Glutamatergic neuron (in vitro differentiated cells): ENCODE results near the gene OR10T2. TPM values are rescaled to one million over a fixed set of nuclear protein-coding genes. Genes with fewer than 3 reads are reported as not detected.
"Not testable (repeated sequence)": the region's sequence is repeated elsewhere in the genome, so short reads cannot be mapped to it uniquely, and the experiment has no call there.

Experiments used
- DNase-seq: peaks from one replicate; pipeline ENCODE4 v3.0.0; 2022
- H3K27ac Mint-ChIP-seq: one replicate; pipeline ENCODE4 v1.8.0; 2020; ENCODE audit warnings: mild to moderate bottlenecking, mixed read lengths, inconsistent platforms; ENCODE audit not compliant: unreplicated experiment
- H3K27me3 Mint-ChIP-seq: one replicate; pipeline ENCODE4 v1.8.0; 2020; ENCODE audit warnings: mild to moderate bottlenecking, moderate library complexity, mixed read lengths, inconsistent platforms; ENCODE audit not compliant: unreplicated experiment
- H3K36me3 Mint-ChIP-seq: one replicate; pipeline ENCODE4 v1.8.0; 2020; ENCODE audit warnings: mild to moderate bottlenecking, mixed read lengths, inconsistent platforms; ENCODE audit not compliant: unreplicated experiment
- H3K4me1 Mint-ChIP-seq: one replicate; pipeline ENCODE4 v1.8.0; 2020; ENCODE audit warnings: mild to moderate bottlenecking, low read depth, mixed read lengths, inconsistent platforms; ENCODE audit not compliant: unreplicated experiment
- H3K4me3 Mint-ChIP-seq: one replicate; pipeline ENCODE4 v1.8.0; 2020; ENCODE audit warnings: mild to moderate bottlenecking, mixed read lengths, inconsistent platforms; ENCODE audit not compliant: unreplicated experiment
- H3K9me3 Mint-ChIP-seq: one replicate; pipeline ENCODE4 v1.8.0; 2020; ENCODE audit warnings: mild to moderate bottlenecking, moderate library complexity, mixed read lengths, inconsistent platforms; ENCODE audit not compliant: unreplicated experiment
- total RNA-seq: library from RNA; stranded (reverse); fragmentation: NEBNext Ultra II Directional; extraction: Animal tissue kit (Norgen Biotek cat#: 25700); gene quantifications from one replicate; pipeline ENCODE4 v1.2.1, GENCODE V29; 2021; ENCODE audit not compliant: unreplicated experiment
- TF ChIP-seq, protein P1 (sequence below): fragments of 200-600 bp; sonication (generic); IDR thresholded peaks from one replicate; pipeline ENCODE4 v1.5.0; 2021; ENCODE audit not compliant: partially characterized antibody, unreplicated experiment

Gene OR10T2
- total RNA-seq, 1 donor from 2014 or later = not detected

DNA sequence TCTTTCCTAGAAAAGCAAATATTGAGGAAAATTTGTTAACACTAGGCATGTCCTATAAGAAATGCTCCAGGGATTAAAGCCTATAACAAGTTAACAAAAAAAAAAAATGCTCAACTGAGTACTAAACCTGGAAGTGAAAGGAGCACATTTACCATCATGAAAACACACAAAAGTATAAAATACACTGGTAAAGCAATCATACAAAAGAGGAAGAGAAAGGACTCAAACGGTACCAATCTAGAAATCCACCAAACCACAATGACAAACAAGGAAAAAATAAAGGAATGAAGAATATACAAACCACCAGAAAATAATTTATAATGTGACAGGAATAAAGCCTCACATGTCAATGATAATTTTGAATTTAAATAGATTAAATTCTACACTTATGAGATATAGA lies 24.4 kb downstream of the OR10T2 start:
- DNase-seq = no peak
- H3K27me3 Mint-ChIP-seq = peaks cover 4% of the 10 kb centered on the region
- no peaks in the 10 kb centered on the region for H3K4me1 Mint-ChIP-seq
- peaks cover 4% of the 10 kb centered on the region for H3K36me3 Mint-ChIP-seq
- H3K4me3 Mint-ChIP-seq = no peak overlapping the region
- H3K9me3 Mint-ChIP-seq = peaks cover 5% of the 10 kb centered on the region
- no peak overlapping the region for H3K27ac Mint-ChIP-seq
- TF ChIP-seq, protein P1, sequence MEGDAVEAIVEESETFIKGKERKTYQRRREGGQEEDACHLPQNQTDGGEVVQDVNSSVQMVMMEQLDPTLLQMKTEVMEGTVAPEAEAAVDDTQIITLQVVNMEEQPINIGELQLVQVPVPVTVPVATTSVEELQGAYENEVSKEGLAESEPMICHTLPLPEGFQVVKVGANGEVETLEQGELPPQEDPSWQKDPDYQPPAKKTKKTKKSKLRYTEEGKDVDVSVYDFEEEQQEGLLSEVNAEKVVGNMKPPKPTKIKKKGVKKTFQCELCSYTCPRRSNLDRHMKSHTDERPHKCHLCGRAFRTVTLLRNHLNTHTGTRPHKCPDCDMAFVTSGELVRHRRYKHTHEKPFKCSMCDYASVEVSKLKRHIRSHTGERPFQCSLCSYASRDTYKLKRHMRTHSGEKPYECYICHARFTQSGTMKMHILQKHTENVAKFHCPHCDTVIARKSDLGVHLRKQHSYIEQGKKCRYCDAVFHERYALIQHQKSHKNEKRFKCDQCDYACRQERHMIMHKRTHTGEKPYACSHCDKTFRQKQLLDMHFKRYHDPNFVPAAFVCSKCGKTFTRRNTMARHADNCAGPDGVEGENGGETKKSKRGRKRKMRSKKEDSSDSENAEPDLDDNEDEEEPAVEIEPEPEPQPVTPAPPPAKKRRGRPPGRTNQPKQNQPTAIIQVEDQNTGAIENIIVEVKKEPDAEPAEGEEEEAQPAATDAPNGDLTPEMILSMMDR = no peak

DNA sequence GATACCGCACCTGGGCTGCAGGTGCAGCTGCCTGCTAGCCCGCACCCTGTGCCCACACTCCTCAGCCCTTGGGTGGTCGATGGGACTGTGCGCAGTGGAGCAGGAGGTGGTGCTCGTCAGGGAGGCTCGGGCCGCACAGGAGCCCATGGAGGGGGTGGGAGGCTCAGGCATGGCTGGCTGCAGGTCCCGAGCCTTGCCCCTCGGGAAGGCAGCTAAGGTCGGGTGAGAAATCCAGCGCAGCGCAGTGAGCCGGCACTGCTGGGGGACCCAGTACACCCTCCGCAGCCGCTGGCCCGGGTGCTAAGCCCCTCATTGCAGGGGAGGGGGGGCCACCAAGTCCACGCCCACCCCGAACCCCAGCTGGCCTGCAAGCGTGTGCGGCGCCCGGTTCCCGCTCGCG lies 25.2 kb downstream of the OR10T2 start:
- not testable (repeated sequence) for H3K9me3 Mint-ChIP-seq, H3K4me3 Mint-ChIP-seq, H3K27ac Mint-ChIP-seq, DNase-seq, H3K27me3 Mint-ChIP-seq, H3K36me3 Mint-ChIP-seq, H3K4me1 Mint-ChIP-seq

DNA sequence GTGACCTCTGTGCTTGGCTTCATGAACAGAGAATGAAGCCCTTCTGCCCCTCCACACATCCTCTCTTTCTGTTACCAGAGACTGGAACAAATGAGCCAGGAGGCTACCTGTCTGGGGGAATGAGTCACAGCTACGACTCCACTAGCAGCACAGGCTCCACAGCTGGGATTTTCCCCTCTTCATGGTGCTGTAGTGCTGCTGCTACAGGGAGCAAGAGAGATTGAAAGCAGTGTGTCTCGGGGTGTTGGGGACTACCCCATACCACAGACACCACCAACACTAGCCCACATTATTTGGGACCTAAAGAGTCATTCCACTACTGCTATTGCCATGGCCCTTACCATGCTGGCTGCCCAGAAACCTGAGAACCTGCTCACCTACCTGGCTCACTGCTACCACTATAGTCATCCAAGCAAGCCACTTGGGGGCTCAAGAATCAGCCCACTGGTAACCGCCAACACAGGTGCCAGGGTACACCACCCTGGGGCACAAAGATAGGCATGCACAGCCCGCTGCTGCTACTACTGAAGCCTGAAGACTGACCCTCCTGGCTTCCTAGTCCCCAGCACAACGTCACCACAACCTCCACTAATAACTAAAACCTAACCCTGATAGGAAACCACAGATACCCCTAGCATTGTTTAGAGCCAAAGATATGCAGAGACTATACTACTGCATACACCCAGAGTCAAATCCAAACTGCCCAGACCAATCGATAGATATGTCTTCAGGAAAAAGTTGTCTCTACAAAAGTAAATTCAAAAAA lies 27.9 kb downstream of the OR10T2 start:
- no peak overlapping the region for H3K4me3 Mint-ChIP-seq
- no peak for DNase-seq
- H3K27me3 Mint-ChIP-seq = peaks cover 4% of the 10 kb centered on the region
- TF ChIP-seq, protein P1 = no peak
- no peaks in the 10 kb centered on the region for H3K4me1 Mint-ChIP-seq
- H3K27ac Mint-ChIP-seq = no peak overlapping the region
- peaks cover 7% of the 10 kb centered on the region for H3K9me3 Mint-ChIP-seq
- peaks cover 5% of the 10 kb centered on the region for H3K36me3 Mint-ChIP-seq

DNA sequence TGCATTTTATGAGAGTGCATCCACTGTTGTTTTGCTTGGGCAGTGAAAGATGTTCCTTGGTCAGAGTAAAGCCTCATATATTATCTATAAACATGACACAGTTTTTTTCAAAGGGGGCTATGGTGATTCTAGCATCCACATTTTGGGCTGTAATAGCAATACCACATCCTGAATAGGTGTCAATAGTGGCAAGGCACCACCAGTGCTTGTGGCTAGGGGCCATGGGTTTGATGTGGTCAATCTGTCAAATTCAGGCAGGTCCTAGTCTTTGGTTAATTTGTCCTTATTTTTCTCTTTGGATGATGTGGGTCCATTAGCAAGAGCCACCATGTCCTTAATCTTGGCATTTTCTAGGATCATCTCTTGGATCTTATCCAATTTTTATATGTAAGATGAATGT lies 32.5 kb downstream of the OR10T2 start:
- H3K36me3 Mint-ChIP-seq = peaks cover 5% of the 10 kb centered on the region
- TF ChIP-seq, protein P1 = no peak
- no peak for DNase-seq

DNA sequence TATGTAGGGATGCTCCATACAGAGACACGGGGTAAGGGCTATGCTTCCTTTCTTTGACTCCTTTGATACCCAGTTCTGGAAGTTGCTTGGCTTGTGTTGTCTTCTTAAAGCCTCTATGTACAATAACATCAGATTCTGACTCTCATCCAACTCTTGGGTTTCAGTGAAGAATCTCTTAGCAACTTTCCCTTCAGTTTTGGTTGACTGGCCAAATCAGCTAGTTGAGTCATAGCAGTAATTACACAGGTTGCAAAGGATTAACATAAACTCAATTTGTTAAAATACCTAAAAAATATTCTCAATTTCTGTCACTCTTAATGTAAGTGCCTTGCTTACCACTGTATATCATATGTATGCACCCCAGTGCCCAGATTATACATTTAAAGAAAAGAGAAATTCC lies 36.3 kb downstream of the OR10T2 start:
- no peaks in the 10 kb centered on the region for H3K4me1 Mint-ChIP-seq
- peaks cover 2% of the 10 kb centered on the region for H3K27me3 Mint-ChIP-seq

More for the DNA sequence above, 32.5 kb downstream of the OR10T2 start:
- Mint-ChIP-seq H3K27ac (no peak overlapping the region), H3K9me3 (peaks cover 6% of the 10 kb centered on the region), H3K4me1 (no peaks in the 10 kb centered on the region), H3K27me3 (peaks cover 4% of the 10 kb centered on the region), H3K4me3 (no peak overlapping the region)

More for the DNA sequence above, 36.3 kb downstream of the OR10T2 start:
- Mint-ChIP-seq H3K36me3 (peaks cover 5% of the 10 kb centered on the region), H3K27ac (no peak overlapping the region), H3K4me3 (no peak overlapping the region), H3K9me3 (peaks cover 2% of the 10 kb centered on the region)
- no peak for DNase-seq
- TF ChIP-seq, protein P1 = no peak
